HG02763 (cell line): ENCODE results near the gene ATP5F1C.

Experiments used
- ATAC-seq: cut with Tn5 transposase; IDR thresholded peaks from one replicate; pipeline ENCODE4 v1.9.1; 2021; ENCODE audit warnings: mild to moderate bottlenecking, moderate library complexity; ENCODE audit not compliant: unreplicated experiment

ATP5F1C gene

DNA sequence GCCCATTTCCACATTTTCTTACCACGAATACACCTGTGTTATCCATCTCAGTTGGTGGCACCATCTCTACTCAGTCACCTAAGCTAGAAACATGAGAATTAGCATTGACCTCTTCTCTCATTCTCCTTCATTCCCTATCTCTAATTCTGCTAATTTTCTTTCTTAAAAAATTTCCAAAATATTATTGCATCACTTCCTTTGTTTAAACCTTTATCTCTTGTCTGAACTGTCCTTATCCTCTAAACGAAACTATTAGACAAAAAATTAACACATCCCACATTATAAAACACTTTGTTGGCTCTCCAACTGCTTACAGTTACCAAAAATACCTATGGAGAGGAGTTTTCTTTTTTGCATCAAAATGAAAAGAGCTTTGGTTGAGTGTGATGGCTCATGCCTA is 48.6 kb downstream of the ATP5F1C start:
- no peak for ATAC-seq

DNA sequence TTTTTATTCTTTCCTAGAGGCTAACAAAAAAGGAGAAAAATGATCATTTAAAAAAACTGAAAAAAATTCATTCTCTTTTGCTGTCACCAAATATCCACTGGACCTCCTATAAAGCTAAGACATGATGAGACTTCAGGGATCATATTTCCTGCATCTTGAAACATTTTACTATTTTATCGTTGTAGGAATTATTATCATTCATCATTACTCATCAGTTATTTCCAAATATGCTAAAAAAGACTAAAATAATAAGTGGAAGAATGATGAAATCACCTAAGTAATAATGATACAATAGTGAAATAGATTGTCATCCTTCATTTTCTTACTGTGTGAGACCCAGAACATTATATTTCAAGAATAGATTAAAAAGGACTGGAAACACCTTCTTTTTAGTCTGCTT is 58.6 kb downstream of the ATP5F1C start:
- ATAC-seq: no peak

DNA sequence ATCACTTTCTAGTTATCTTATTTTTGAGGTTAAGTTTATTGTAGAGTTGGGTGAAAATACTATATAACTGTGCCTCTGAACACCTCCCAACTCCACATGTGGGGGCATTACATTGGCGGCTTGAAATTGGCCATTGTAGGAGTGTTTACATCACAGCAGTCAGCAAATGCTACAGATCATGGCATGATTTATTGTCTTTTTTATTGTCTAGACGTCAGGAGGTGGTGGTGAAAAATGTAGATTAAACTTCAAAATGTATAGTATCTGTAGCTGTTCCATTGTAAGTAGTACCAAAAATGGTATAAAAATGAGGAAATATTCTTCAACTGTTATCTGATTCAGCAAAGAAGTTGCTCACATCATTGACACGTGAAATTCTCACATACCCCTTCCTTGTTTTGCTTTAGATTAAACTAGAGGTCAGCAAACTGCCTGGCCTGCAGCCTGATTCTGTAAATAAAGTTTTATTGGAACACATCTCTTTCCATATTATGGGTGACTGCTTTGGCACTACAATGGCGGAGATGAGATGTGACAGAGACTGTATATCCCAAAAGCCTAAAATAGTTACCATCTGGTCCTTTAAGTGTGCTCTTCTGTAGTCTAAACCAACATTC is 65.4 kb downstream of the ATP5F1C start:
- no peak for ATAC-seq

DNA sequence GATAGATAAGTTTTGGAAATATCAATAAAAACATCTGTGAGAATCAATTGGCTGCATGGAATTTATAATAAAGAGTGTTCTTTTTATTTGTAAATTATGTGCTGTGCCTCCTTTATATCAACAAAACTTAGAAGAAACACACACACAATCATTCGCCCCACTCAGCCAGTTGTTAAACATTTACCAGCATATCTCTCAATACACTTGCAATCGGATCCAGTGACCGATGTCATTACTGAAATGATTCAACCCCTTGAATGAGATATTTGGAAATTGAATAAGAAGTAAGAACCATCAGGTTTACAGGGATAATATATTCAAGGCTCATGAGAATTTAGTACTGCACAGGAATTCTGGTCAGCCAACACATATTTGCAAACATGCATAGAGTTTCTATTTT is 65.9 kb downstream of the ATP5F1C start:
- ATAC-seq: no peak

DNA sequence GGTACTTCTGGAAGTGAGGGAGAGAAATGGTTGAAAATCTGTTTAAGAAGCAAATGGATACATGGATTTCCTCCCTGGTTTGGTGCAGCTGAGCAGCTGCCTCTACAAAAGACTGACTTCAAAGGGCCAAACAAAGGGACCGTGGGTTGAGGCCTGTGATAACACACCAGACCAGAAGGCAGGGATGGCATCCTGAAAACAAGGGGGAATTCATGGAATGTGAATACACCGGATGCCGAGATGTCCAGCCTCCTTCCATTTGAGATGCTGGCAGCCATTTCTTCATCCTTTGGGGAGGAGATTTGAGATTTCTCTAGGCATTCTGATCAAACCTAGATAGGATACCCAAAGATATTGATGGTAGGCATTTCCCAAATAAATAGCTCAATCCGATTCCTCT is 67.2 kb downstream of the ATP5F1C start:
- ATAC-seq: no peak

DNA sequence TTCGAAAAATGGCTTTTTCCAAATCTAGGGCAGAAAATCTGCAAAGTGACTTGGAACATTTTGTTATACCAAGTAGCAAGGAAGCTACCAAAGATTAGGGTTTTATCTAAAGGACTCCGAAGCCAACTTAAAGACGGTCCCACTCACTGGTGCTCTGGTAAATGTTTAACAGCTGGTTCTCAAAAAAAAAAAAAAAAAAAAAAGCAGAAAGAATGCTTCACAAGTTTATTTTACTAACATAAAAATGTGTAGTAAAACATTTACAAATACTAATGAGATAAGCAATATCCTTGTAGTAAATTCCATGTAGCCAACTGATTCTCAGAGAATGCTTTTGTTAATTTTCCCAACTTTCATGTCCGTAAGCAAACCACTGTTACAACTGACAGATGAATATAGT is 68.7 kb downstream of the ATP5F1C start:
- no peak for ATAC-seq

DNA sequence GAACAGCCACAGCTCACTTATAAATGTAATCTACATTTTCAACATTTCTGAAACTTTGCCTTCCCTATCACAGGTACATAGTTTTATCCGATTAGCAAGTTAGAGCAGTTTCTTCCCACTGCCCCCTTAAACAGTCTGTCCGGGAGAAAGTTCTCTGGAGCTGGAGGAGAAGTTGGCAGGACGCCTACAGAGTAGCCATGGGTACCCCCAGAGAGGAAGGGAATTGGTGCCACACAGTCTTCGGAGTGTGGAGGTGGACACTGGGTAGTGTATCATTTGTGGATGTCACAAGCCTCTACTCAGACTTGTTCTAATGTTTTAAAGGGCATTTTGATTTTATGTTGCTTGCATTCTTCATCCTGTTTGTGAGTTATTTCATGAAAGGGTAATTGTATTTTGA is 69.3 kb downstream of the ATP5F1C start:
- ATAC-seq: no peak
